ENCODE data around the gene EMC7. TPM values are rescaled to one million over a fixed set of nuclear protein-coding genes. Genes with fewer than 3 reads are reported as not detected.

EMC7 gene
- total and polyA plus RNA-seq, 2 of the 13 experiments (the other 11 are each of a cell fraction or from before 2014, with no cell fraction given) = 46.8 to 113 TPM

- TF ChIP-seq ELF1 (CRISPR knock-in tag; IDR thresholded peaks at IDR 0.05) (peak; percentile 100), MEIS1 (CRISPR knock-in tag; IDR thresholded peaks at IDR 0.05; ENCODE audit: borderline replicate concordance) (no peak), HDAC6 (IDR thresholded peaks at IDR 0.05; ENCODE audit: low read depth, low read length) (no peak), HNRNPLL (IDR thresholded peaks at IDR 0.05; ENCODE audit: low read depth, low read length, poor library complexity, severe bottlenecking) (peak; percentile 74), ZNF557 (CRISPR knock-in tag; IDR thresholded peaks at IDR 0.05) (no peak), ZNF263 (CRISPR knock-in tag; IDR thresholded peaks at IDR 0.05) (0 out of 2 replicates have a peak, but pooled peaks have one; percentile 4), EP300 (IDR thresholded peaks at IDR 0.05; ENCODE audit: low read depth in 2 of 2, low read length in 2 of 2) (peak in 1 of 2 experiments; percentile 5; a peak in 1 of 4 replicates), EP300 (CRISPR knock-in tag; IDR thresholded peaks at IDR 0.05; ENCODE audit: borderline replicate concordance) (no peak), SALL1 (CRISPR knock-in tag; IDR thresholded peaks at IDR 0.05) (peak; percentile 81; the same call in 1 of the 2 replicates), ZNF816 (CRISPR knock-in tag; IDR thresholded peaks at IDR 0.05; ENCODE audit: borderline replicate concordance) (no peak), SP2 (CRISPR knock-in tag; IDR thresholded peaks at IDR 0.05) (peak; percentile 80), POLR2AphosphoS5 (IDR thresholded peaks at IDR 0.05; ENCODE audit: low read depth, low read length) (peak; percentile 84), GABPB1 (CRISPR knock-in tag; IDR thresholded peaks at IDR 0.05) (peak; percentile 98), ZNF101 (CRISPR knock-in tag; IDR thresholded peaks at IDR 0.05; ENCODE audit: borderline replicate concordance, low read depth) (no peak), KLF9 (CRISPR knock-in tag; IDR thresholded peaks at IDR 0.05; ENCODE audit: low read depth) (no peak), EED (CRISPR knock-in tag; IDR thresholded peaks at IDR 0.05) (no peak), ZKSCAN8 (CRISPR knock-in tag; IDR thresholded peaks at IDR 0.05; ENCODE audit: borderline replicate concordance) (0 out of 2 replicates have a peak, but pooled peaks have one; percentile 31), ZFYVE20 (CRISPR knock-in tag; IDR thresholded peaks at IDR 0.05; ENCODE audit: borderline replicate concordance, low read depth) (no peak), SPEN (CRISPR knock-in tag; IDR thresholded peaks at IDR 0.05; ENCODE audit: low read depth) (peak; percentile 89), DMAP1 (CRISPR knock-in tag; IDR thresholded peaks at IDR 0.05) (peak; percentile 72; the same call in 1 of the 2 replicates), RAD51 (IDR thresholded peaks at IDR 0.05; ENCODE audit: borderline replicate concordance) (no peak), ZNF180 (CRISPR knock-in tag; IDR thresholded peaks at IDR 0.05; ENCODE audit: borderline replicate concordance, low read depth) (no peak), ZNF644 (CRISPR knock-in tag; IDR thresholded peaks at IDR 0.05; ENCODE audit: low read depth) (no peak), ZSCAN21 (CRISPR knock-in tag; IDR thresholded peaks at IDR 0.05; ENCODE audit: borderline replicate concordance) (no peak), GPN1 (CRISPR knock-in tag; IDR thresholded peaks at IDR 0.05; ENCODE audit: borderline replicate concordance) (no peak), NR2F6 (IDR thresholded peaks at IDR 0.05) (no peak), NR2F6 (CRISPR knock-in tag; IDR thresholded peaks at IDR 0.05) (peak; percentile 20; the same call in 1 of the 2 replicates), NFAT5 (CRISPR knock-in tag; IDR thresholded peaks at IDR 0.05) (no peak)
Measured at GRCh38 chr15:34101366-34102174, at the start of gene EMC7, which contains the start of gene PGBD4 (continued).

Measured in HepG2 (cell line).